Measurements from ENCODE around the gene PPIF. TPM values are rescaled to one million over a fixed set of nuclear protein-coding genes. Genes with fewer than 3 reads are reported as not detected.

PPIF gene
- total RNA-seq, 4 donors from 2014 or later = 37.2 to 149 (median 51.6) TPM

GRCh38 chr10:79305988-79306387 is 41.3 kb upstream of the PPIF start:
- Histone ChIP-seq H3K27me3 (no peaks in the 10 kb centered on the region), H3K4me1 (peaks cover 0 to 7% (median 0%) of the 10 kb centered on the region in 4 donors), H3K36me3 (peaks cover 0 to 67% (median 23%) of the 10 kb centered on the region in 4 donors), H3K4me3 (no peak overlapping the region), H3K27ac (no peak overlapping the region), H3K9me3 (no peaks in the 10 kb centered on the region)
- in situ Hi-C loops (cut with MboI; ENCODE audit: low pct_ligation_motif_present in 1 of 4, low pct_unique_long_range_greater_than_20kb in 1 of 4, low sequenced_read_pairs in 3 of 4) (no loop called here), intact Hi-C loops (cut with DNase I; ENCODE audit: low total_unique reads) (no loop called here)
- no peak for DNase-seq
- WGBS, 2 donors (ENCODE audit: low coverage in 1 of 2) = 94% methylated on average over 13 of the region's 15 CpGs; no CpG with 5 or more reads in 1 of the 2 donors
- TF ChIP-seq EP300 (IDR thresholded peaks at IDR 0.05; ENCODE audit: low read depth) (no peak), POLR2AphosphoS5 (IDR thresholded peaks at IDR 0.05) (no peak), POLR2A (IDR thresholded peaks at IDR 0.05) (no peak)
- TF ChIP-seq, protein P1, sequence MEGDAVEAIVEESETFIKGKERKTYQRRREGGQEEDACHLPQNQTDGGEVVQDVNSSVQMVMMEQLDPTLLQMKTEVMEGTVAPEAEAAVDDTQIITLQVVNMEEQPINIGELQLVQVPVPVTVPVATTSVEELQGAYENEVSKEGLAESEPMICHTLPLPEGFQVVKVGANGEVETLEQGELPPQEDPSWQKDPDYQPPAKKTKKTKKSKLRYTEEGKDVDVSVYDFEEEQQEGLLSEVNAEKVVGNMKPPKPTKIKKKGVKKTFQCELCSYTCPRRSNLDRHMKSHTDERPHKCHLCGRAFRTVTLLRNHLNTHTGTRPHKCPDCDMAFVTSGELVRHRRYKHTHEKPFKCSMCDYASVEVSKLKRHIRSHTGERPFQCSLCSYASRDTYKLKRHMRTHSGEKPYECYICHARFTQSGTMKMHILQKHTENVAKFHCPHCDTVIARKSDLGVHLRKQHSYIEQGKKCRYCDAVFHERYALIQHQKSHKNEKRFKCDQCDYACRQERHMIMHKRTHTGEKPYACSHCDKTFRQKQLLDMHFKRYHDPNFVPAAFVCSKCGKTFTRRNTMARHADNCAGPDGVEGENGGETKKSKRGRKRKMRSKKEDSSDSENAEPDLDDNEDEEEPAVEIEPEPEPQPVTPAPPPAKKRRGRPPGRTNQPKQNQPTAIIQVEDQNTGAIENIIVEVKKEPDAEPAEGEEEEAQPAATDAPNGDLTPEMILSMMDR (IDR thresholded peaks at IDR 0.05) = no peak

DNA sequence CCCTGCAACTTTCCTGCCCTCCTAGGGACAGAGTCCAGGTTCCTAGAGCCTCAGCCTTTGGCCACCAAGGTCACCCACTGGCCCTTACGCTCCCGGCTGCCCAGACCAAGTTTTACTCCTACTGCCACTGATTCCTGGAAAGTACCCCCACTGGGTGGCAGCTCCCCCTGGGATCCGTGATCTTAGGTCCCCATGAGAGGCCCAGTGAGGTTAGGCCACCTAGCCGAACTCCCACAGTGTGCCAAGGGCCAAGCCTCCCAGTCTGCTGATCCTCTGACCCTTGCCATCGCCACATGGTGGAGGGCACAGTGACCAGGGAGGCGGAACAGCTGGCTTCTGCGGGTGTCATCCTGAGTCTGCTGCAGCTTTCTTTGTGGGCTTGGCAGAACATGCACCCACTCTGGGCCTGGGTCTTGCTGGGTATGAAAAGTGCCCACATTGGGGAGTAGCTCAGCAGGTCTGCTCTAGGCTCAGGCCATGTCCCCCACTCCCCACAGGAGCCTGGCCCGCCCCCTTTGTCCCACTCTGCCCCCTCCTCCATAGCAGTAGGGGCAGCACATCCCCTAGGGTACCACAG is 40.5 kb upstream of the PPIF start:
- in situ Hi-C loops (cut with MboI; ENCODE audit: low pct_ligation_motif_present in 1 of 4, low pct_unique_long_range_greater_than_20kb in 1 of 4, low sequenced_read_pairs in 3 of 4) = no loop called here
- no peaks in the 10 kb centered on the region for H3K27me3 ChIP-seq
- H3K9me3 ChIP-seq = no peaks in the 10 kb centered on the region
- no peak overlapping the region for H3K4me3 ChIP-seq
- WGBS, 2 donors (ENCODE audit: low coverage in 1 of 2) = 90 to 97% methylated on average over 2 to 8 of the region's 8 CpGs
- intact Hi-C loops (cut with DNase I; ENCODE audit: low total_unique reads) = no loop called here
- H3K4me1 ChIP-seq = peaks cover 0 to 7% (median 0%) of the 10 kb centered on the region in 4 donors
- no peak for DNase-seq
- H3K27ac ChIP-seq = no peak overlapping the region
- no peak for TF ChIP-seq POLR2AphosphoS5 (IDR thresholded peaks at IDR 0.05)
- H3K36me3 ChIP-seq = peaks cover 0 to 62% (median 20%) of the 10 kb centered on the region in 4 donors

DNA sequence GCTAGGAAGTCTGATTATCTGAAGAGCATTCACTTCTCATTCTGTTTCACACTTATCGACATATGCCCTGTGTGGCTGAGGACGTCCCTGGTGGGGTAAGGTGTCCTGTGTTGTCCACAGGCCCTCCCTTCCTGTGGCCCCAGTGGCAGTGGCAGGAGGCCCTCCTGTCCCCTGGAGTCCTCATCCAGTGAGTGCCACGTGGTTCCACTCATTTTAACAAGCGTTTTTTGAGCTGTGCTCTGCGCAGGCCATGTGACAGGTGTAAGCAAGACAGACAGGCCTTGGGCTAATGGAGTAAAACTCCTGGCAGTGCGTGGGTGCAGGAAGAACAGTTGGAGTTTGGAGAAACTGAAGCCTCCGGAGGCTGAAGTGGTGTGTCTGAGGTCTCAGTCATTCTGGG is 39.3 kb upstream of the PPIF start:
- H3K27me3 ChIP-seq = no peaks in the 10 kb centered on the region
- no peak overlapping the region for H3K27ac ChIP-seq
- TF ChIP-seq EP300 (IDR thresholded peaks at IDR 0.05; ENCODE audit: low read depth) = no peak
- in situ Hi-C loops (cut with MboI; ENCODE audit: low pct_ligation_motif_present in 1 of 4, low pct_unique_long_range_greater_than_20kb in 1 of 4, low sequenced_read_pairs in 3 of 4) (no loop called here), intact Hi-C loops (cut with DNase I; ENCODE audit: low total_unique reads) (no loop called here)
- WGBS, 2 donors (ENCODE audit: low coverage in 1 of 2) = 78 to 80% methylated on average over 5 to 7 of the region's 7 CpGs
- no peaks in the 10 kb centered on the region for H3K9me3 ChIP-seq
- DNase-seq = no peak
- no peak overlapping the region for H3K4me3 ChIP-seq
- peaks cover 0 to 7% (median 0%) of the 10 kb centered on the region in 4 donors for H3K4me1 ChIP-seq
- peaks cover 0 to 59% (median 22%) of the 10 kb centered on the region in 4 donors for H3K36me3 ChIP-seq

DNA sequence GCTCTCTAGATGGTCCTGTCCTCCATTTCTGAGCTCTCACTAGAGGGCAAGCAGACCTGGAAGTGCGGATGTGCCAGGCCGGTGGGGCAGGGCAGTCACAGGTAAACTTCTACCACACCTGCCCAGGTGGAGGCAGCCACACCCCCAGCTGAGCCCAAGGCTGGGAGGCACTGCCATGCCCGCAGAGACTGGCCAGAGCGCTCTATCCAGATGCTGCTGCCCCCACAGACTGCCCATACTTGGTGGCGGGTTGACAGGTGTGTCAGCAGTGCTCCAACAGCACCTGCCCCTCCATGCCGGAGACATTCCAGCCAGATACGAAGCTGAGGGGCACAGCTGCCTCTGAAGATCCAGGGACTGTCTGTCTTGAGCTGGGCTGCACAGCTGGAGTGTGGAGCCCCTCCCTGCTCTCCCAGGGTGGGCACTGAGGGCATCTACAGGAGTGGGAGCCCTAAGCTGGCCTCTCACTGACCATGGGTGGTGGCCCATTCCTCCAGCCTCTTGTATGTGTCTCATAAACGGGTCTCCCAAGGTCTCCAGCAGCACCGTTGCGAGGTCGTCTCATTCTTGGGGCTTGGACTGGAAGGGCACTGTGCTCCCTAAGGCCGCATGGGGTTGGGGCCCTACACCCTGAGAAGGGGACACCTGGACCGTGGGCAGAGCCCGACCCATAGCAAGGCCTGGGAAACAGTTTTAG is 38.2 kb upstream of the PPIF start:
- 74 to 100% methylated on average over 1 to 8 of the region's 14 CpGs for WGBS, 2 donors (ENCODE audit: low coverage in 1 of 2)
- DNase-seq = no peak
- intact Hi-C loops (cut with DNase I; ENCODE audit: low total_unique reads) = no loop called here
- Histone ChIP-seq H3K4me1 (peaks cover 0 to 7% (median 3%) of the 10 kb centered on the region in 4 donors), H3K36me3 (peaks cover 0 to 54% (median 19%) of the 10 kb centered on the region in 4 donors), H3K4me3 (no peak overlapping the region), H3K27ac (no peak overlapping the region), H3K9me3 (no peaks in the 10 kb centered on the region), H3K27me3 (no peaks in the 10 kb centered on the region)
- in situ Hi-C loops (cut with MboI; ENCODE audit: low pct_ligation_motif_present in 1 of 4, low pct_unique_long_range_greater_than_20kb in 1 of 4, low sequenced_read_pairs in 3 of 4) = no loop called here
- TF ChIP-seq POLR2A (IDR thresholded peaks at IDR 0.05) = no peak
- no peak for TF ChIP-seq EP300 (IDR thresholded peaks at IDR 0.05; ENCODE audit: low read depth)
- TF ChIP-seq, protein P1 (IDR thresholded peaks at IDR 0.05) = no peak
- no peak for TF ChIP-seq POLR2AphosphoS5 (IDR thresholded peaks at IDR 0.05)

- H3K36me3 ChIP-seq = peaks cover 0 to 43% (median 13%) of the 10 kb centered on the region in 4 donors
- WGBS, 2 donors (ENCODE audit: low coverage in 1 of 2) = 89 to 92% methylated on average over 11 to 25 of the region's 29 CpGs
Observed at GRCh38 chr10:79310200-79310865, 36.9 kb upstream of the PPIF start.

More at GRCh38 chr10:79310200-79310865, 36.9 kb upstream of the PPIF start:
- in situ Hi-C loops (cut with MboI; ENCODE audit: low pct_ligation_motif_present in 1 of 4, low pct_unique_long_range_greater_than_20kb in 1 of 4, low sequenced_read_pairs in 3 of 4) = no loop called here
- Histone ChIP-seq H3K4me1 (peaks cover 3 to 18% (median 9%) of the 10 kb centered on the region in 4 donors), H3K27me3 (no peaks in the 10 kb centered on the region), H3K27ac (peak overlapping the region in 2 of 4 donors; percentile 8), H3K4me3 (no peak overlapping the region), H3K9me3 (no peaks in the 10 kb centered on the region)
- intact Hi-C loops (cut with DNase I; ENCODE audit: low total_unique reads) = no loop called here
- TF ChIP-seq POLR2A (IDR thresholded peaks at IDR 0.05) (no peak), POLR2AphosphoS5 (IDR thresholded peaks at IDR 0.05) (peak in 1 of 3 donors; percentile 15)
- DNase-seq = no peak

Data from transverse colon (tissue), 4 donors.